HEK293 (cell line): ENCODE measurements around the gene PLA2G2A.

Experiments used
- CTCF ChIA-PET: fragments of 350-600 bp; formaldehyde crosslinking; extraction: SDS; loops from one replicate; lab custom pipeline; 2021; ENCODE audit warnings: antibody characterized with exemption; lab: Yijun Ruan, JAX
- POLR2A ChIA-PET: fragments of 300-600 bp; formaldehyde crosslinking; extraction: SDS; loops from one replicate; lab custom pipeline; 2020; ENCODE audit warnings: antibody characterized with exemption, inconsistent platforms; lab: Yijun Ruan, JAX
- H3K27ac ChIP-seq: fragments of 200-500 bp; sonication (Bioruptor generic); 2 replicates; pipeline ENCODE4 v1.5.1; 2014; ENCODE audit warnings: low read depth, low read length, control low read depth, inconsistent platforms; ENCODE audit errors: extremely low read depth
- H3K36me3 ChIP-seq, 2 experiments: fragments of 200-500 bp in 1 of 2; sonication (Bioruptor generic) in 1 of 2; 1 replicate in 1 of 2; 2 replicates in 1 of 2; pipeline ENCODE4 v1.5.1; 2014 to 2017; ENCODE audit warnings: inconsistent platforms in 2 of 2, low read length in 2 of 2; ENCODE audit not compliant: control insufficient read depth in 2 of 2, insufficient read depth in 1 of 2
- H3K4me1 ChIP-seq: fragments of 200-500 bp; sonication (Bioruptor generic); 2 replicates; pipeline ENCODE4 v1.5.1; 2014; ENCODE audit warnings: mild to moderate bottlenecking, low read length, inconsistent platforms; ENCODE audit not compliant: control insufficient read depth, insufficient read depth
- H3K4me3 ChIP-seq: 2 replicates; pipeline ENCODE4 v1.5.1; 2011; ENCODE audit warnings: low read depth, mild to moderate bottlenecking, control low read depth, low read length, moderate library complexity
- H3K9me3 ChIP-seq: fragments of 200-500 bp; sonication (Bioruptor generic); 2 replicates; pipeline ENCODE4 v1.5.1; 2014; ENCODE audit warnings: low read depth, low read length, inconsistent platforms; ENCODE audit not compliant: control insufficient read depth, insufficient read depth
- CTCF ChIP-seq: fragments of 450-650 bp; formaldehyde crosslinking; IDR thresholded peaks from 2 replicates; pipeline ENCODE4 v1.5.1; 2016; ENCODE audit warnings: missing biosample characterization, missing genetic modification characterization
- HOXD13 ChIP-seq: sonication (generic); formaldehyde crosslinking; IDR thresholded peaks from 2 replicates; pipeline ENCODE4 v1.8.0; 2022; ENCODE audit warnings: missing genetic modification reagents, borderline replicate concordance
- MZF1 ChIP-seq: fragments of 450-650 bp; formaldehyde crosslinking; IDR thresholded peaks from 2 replicates; pipeline ENCODE4 v1.5.1; 2017; ENCODE audit warnings: missing biosample characterization, missing genetic modification characterization, borderline replicate concordance
- OSR2 ChIP-seq: fragments of 450-650 bp; formaldehyde crosslinking; IDR thresholded peaks from 2 replicates; pipeline ENCODE4 v1.5.1; 2016; ENCODE audit warnings: missing biosample characterization, missing genetic modification characterization
- SALL2 ChIP-seq: fragments of 450-650 bp; formaldehyde crosslinking; IDR thresholded peaks from 2 replicates; pipeline ENCODE4 v1.5.0; 2017; ENCODE audit warnings: missing biosample characterization, mild to moderate bottlenecking, missing genetic modification characterization, borderline replicate concordance
- TRIM28 ChIP-seq: IDR thresholded peaks from 2 replicates; pipeline ENCODE4 v1.6.1; 2011; ENCODE audit warnings: low read length, control low read depth, borderline replicate concordance
- ZNF114 ChIP-seq: fragments of 450-650 bp; formaldehyde crosslinking; IDR thresholded peaks from 2 replicates; pipeline ENCODE4 v1.5.0; 2017; ENCODE audit warnings: missing biosample characterization, missing genetic modification characterization
- ZNF175 ChIP-seq: fragments of 450-650 bp; formaldehyde crosslinking; IDR thresholded peaks from 2 replicates; pipeline ENCODE4 v1.5.1; 2016; ENCODE audit warnings: missing biosample characterization, missing genetic modification characterization
- ZNF2 ChIP-seq: fragments of 450-650 bp; formaldehyde crosslinking; IDR thresholded peaks from 2 replicates; pipeline ENCODE4 v1.5.1; 2016; ENCODE audit warnings: missing biosample characterization, missing genetic modification characterization
- ZNF302 ChIP-seq: fragments of 450-650 bp; formaldehyde crosslinking; IDR thresholded peaks from 2 replicates; pipeline ENCODE4 v1.5.1; 2016; ENCODE audit warnings: missing biosample characterization, missing genetic modification characterization, low read depth
- ZNF449 ChIP-seq: fragments of 450-650 bp; formaldehyde crosslinking; IDR thresholded peaks from 2 replicates; pipeline ENCODE4 v1.5.1; 2017; ENCODE audit warnings: missing biosample characterization, mild to moderate bottlenecking, missing genetic modification characterization, moderate library complexity
- ZNF521 ChIP-seq: fragments of 450-650 bp; formaldehyde crosslinking; IDR thresholded peaks from 2 replicates; pipeline ENCODE4 v1.5.1; 2017; ENCODE audit warnings: missing biosample characterization, mild to moderate bottlenecking, missing genetic modification characterization
- ZNF580 ChIP-seq: fragments of 450-650 bp; formaldehyde crosslinking; IDR thresholded peaks from 2 replicates; pipeline ENCODE4 v1.5.1; 2016; ENCODE audit warnings: missing biosample characterization, missing genetic modification characterization
- ZNF654 ChIP-seq: fragments of 450-650 bp; formaldehyde crosslinking; IDR thresholded peaks from 2 replicates; pipeline ENCODE4 v1.5.1; 2016; ENCODE audit warnings: low read depth, missing biosample characterization, missing genetic modification characterization
- ZNF658 ChIP-seq: fragments of 450-650 bp; formaldehyde crosslinking; IDR thresholded peaks from 2 replicates; pipeline ENCODE4; 2016; ENCODE audit warnings: missing biosample characterization, missing genetic modification characterization
- ZNF660 ChIP-seq: fragments of 450-650 bp; IDR thresholded peaks from 2 replicates; pipeline ENCODE4 v1.5.1; 2018; ENCODE audit warnings: missing biosample characterization, mild to moderate bottlenecking, missing genetic modification characterization
- ZNF785 ChIP-seq: fragments of 450-650 bp; formaldehyde crosslinking; IDR thresholded peaks from 2 replicates; pipeline ENCODE4 v1.5.1; 2016; ENCODE audit warnings: missing biosample characterization, missing genetic modification characterization
- ZNF791 ChIP-seq: fragments of 450-650 bp; formaldehyde crosslinking; IDR thresholded peaks from 2 replicates; pipeline ENCODE4 v1.5.1; 2016; ENCODE audit warnings: missing biosample characterization, missing genetic modification characterization
- ZSCAN4 ChIP-seq: fragments of 450-650 bp; formaldehyde crosslinking; IDR thresholded peaks from 2 replicates; pipeline ENCODE4 v1.5.1; 2017; ENCODE audit warnings: missing biosample characterization, missing genetic modification characterization

Gene PLA2G2A

GRCh38 chr1:19974822-19975416 lies 4.5 kb downstream of the PLA2G2A start (continued):
- peak; percentile 90 for TF ChIP-seq ZNF785 (tag by site-specific recombination)
- peak; percentile 97 for TF ChIP-seq TRIM28
- peak; percentile 89 for TF ChIP-seq CTCF
- peak; percentile 94 for TF ChIP-seq MZF1 (tag by site-specific recombination)
- 0 out of 2 replicates have a peak, but pooled peaks have one; percentile 15 for TF ChIP-seq ZNF449
- no peak for TF ChIP-seq SALL2 (tag by site-specific recombination)
- TF ChIP-seq ZNF660 (tag by site-specific recombination), result no peak
- TF ChIP-seq OSR2 (tag by site-specific recombination), result 0 out of 2 replicates have a peak, but pooled peaks have one; percentile 28
- no peak for TF ChIP-seq ZNF791 (tag by site-specific recombination)
- TF ChIP-seq ZNF658 (tag by site-specific recombination), result no peak
- no peak for TF ChIP-seq ZSCAN4 (tag by site-specific recombination)
- TF ChIP-seq ZNF654 (tag by site-specific recombination), result peak; percentile 93
- TF ChIP-seq ZNF175 (tag by site-specific recombination), result no peak
- TF ChIP-seq, all 188 proteins: peak for 14

- POLR2A ChIA-PET, result no interaction called here
- H3K27ac ChIP-seq, result no peak overlapping the region
- TF ChIP-seq ZNF114 (tag by site-specific recombination) (no peak), HOXD13 (no peak), ZNF302 (tag by site-specific recombination) (no peak), ZNF2 (tag by site-specific recombination) (no peak), ZNF521 (tag by site-specific recombination) (no peak)
- TF ChIP-seq, all 188 proteins: peak for 0
- no peaks in the 10 kb centered on the region for H3K36me3 ChIP-seq
- H3K4me1 ChIP-seq, result peaks cover 5% of the 10 kb centered on the region
- CTCF ChIA-PET, result interaction anchor here (1.1 to 3.9 kb wide), 7 partner anchors 8 to 240 kb away, joined by 3 to 53 read pairs (median 4); no protein-coding TSS in a partner anchor
- H3K9me3 ChIP-seq, result no peaks in the 10 kb centered on the region
- H3K4me3 ChIP-seq, result no peak overlapping the region
Observed at GRCh38 chr1:19973616-19974015, 5.8 kb downstream of the PLA2G2A start.

GRCh38 chr1:19971664-19972063 lies 7.8 kb downstream of the PLA2G2A start:
- H3K36me3 ChIP-seq, result no peaks in the 10 kb centered on the region
- no peak overlapping the region for H3K4me3 ChIP-seq
- POLR2A ChIA-PET, result interaction anchor here (0.5 kb wide), 1 partner anchor 1004 kb away, joined by 7 read pairs; no protein-coding TSS in a partner anchor
- no peaks in the 10 kb centered on the region for H3K9me3 ChIP-seq
- CTCF ChIA-PET, result interaction anchor here (2.5 kb wide), 1 partner anchor 224 kb away, joined by 5 read pairs; no protein-coding TSS in a partner anchor
- peaks cover 5% of the 10 kb centered on the region for H3K4me1 ChIP-seq
- H3K27ac ChIP-seq, result no peak overlapping the region
- TF ChIP-seq ZNF580 (tag by site-specific recombination), result no peak
- TF ChIP-seq, all 188 proteins: peak for 0
